ENCODE results near the gene AP1S3.
"Not testable (repeated sequence)": the region's sequence is repeated elsewhere in the genome, so short reads cannot be mapped to it uniquely, and the experiment has no call there.

Gene AP1S3

DNA sequence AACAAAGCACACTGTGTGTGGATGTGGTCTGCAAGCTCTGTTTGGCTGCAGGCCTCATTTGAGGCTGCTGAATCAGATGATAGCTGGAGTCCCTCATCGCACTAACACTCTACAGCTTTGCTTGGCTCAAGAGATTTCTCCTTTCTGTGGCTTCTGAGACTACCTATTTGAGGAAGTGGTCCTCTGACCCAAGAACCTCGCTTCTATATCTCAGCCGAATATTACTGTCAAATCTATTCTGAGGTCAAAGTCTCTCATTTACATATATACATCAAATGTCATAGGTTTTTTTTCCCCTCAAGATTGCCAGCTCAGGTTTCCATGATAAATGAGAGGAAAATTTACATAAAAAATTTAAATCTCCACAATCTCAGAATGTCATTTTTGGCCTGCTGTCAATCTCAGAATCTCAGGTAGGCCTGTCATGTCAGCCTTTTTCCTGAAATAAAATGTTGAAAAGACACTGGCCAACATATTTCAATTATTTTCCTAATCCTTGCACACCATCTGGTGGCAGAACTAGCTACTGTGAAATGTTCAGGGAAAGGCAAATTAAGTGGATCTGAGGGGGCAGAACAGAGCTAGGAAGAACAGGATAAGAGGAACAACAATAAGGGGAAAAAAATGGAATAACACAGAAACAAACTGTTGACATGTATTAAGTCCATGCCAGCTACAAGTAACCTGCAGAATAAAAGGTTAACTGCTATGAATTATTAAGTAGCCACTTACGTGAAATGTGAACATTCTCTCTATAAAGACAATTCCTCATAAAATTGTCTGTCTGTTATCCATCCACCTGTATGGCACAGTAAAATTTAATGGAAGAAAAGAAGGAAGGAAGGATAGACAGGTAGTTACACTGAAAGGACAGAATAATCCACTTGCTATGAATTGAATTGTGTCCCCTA lies 39.3 kb downstream of the AP1S3 start:
- DNase-seq = peak; percentile 19

DNA sequence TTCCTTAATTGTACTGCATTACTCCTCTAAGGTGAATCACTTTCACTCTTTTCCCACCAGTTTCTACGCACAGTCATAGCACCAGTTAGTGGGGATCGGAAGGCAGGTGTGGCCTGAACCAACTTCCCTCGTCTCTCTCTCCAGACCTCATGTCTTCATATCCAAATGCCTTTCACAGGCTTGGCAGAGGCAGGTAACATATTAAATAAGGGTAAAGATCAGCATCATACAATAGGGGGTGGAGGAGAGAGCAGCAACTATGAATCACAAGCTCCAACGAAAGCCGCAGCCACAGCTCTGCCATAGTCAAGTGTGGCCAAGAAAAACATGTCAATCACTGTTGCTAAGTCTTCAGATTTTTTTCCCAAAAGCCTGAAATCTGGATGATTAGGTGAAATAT lies 40.3 kb downstream of the AP1S3 start:
- DNase-seq = no peak

DNA sequence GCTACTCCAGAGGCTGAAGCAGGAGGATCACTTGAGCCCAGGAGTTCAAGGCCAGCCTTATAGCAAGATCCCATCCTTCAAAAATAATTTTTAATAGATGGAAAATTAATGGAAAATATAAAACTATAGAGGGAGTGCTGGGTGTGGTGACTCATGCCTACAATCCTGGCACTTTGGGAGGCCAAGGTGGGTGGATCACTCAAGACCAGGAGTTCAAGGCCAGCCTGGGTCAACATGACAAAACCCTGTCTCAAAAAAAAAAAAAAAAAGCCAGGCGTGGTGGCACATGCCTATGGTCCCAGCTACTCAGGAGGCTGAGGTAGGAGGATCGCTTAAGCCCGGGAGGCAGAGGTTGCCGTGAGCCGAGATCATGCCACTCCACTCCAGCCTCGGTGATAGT lies 48.0 kb downstream of the AP1S3 start:
- no peak for DNase-seq

DNA sequence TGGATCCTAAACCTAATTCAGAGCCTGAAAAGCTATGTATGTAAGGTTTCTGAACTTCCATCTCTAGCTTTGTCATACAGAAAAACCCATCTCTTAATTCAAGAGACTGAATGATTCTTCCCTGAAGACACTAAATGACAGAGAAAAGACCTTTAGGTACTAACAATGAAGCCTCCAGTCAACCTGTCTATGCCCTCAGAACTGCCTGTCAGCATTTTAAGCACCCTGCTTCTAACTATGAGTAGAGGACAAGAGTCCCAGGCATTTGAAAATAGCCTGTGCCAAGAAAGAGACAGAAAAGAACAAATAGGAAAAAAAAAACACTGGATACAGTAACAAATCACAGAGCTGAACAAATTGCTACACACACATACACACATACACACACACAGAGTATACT lies 48.6 kb downstream of the AP1S3 start:
- no peak for DNase-seq

DNA sequence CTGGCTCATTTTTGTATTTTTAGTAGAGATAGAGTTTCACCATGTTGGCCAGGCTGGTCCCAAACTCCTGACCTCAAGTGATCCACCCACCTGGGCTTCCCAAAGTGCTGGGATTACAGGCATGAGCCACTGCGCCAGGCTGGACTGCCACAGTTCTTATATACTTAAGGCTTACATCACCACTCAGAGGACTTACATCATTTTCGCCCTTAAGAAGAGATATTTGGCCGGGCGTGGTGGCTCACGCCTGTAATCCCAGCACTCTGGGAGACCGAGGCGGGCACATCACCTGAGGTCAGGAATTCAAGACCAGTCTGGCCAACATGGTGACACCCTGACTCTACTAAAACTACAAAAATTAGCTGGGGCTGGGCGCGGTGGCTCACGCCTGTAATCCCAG lies 49.3 kb downstream of the AP1S3 start:
- not testable (repeated sequence) for DNase-seq

DNA sequence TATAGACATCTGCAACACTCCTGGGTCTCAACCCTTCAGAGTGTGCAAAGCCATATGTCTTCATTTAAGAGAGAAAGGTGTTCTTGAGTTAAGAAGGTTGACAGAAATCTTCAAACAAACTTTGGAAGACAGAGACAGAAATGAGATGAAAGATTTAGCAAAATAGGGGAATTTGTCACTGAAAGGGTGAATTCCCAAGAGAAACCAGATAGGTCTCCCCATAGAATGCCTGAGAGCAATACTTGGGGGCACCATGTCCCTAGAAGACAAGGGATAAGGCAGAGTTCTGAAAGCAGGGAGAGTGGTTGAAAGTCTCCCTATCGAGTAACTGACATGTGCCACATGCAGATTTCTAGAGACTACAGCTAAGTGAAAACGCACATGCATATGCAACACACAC lies 50.0 kb downstream of the AP1S3 start:
- no peak for DNase-seq

DNA sequence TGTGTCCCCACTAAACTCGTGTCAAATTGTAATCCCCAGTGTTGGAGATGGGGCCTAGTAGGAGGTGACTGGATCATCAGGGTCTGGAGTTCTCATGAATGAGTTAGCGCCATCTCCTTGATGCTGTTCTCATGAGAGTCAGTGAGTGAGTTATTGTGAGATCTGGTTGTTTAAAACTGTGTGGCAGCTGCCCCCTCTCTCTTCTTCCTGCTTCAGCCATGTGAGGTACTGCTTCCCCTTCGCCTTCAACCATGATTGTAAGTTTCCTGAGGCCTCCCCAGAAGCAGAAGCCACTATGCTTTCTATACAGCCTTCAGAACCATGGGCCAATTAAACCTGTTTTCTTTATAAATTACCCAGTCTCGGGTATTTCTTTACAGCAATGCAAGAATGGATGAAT lies 50.4 kb downstream of the AP1S3 start:
- no peak for DNase-seq

DNA sequence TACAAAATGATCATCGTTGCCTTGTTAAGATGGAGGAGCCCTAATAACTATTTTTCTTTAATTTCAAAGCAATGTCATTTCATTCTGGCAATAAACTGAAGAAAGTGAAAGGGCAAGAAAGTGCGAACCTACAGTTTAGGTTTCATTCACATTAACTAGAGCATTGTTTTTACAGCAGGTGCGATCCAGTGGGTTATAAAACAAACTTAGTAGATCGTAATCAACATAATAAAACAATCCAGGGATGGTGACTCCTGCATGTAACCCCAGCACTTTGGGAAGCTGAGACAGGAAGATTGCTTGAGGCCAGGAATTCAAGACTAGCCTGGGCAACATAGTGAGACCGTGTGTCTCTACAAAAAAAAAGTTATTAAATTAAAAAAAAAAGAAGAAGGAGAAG lies 51.1 kb downstream of the AP1S3 start:
- DNase-seq = no peak

DNA sequence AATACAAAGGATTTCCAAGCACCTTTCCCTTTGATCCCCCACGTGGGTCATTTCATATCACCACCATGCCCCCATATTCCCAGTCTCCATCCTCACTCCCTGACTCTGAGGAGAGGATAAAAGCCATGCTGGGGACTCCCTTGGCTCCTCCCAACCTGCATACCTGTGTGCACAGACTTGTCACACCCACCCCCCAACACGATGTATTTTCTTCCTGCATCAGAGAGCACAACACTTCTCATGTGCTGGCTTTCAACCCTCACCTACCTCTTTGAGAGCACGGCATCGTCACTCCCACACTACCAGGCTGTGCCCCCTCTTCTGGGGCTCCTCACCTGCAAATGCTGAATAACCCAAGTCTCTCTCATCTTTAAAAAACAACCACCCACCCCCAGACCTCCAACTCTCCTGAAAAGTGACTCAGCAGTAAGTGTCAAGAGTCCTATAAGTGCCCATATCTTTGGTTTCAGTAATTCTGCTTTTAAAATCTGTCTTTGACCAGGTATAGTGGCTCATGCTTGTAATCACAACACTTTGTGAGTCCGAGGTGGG lies 53.1 kb downstream of the AP1S3 start:
- DNase-seq = no peak

DNA sequence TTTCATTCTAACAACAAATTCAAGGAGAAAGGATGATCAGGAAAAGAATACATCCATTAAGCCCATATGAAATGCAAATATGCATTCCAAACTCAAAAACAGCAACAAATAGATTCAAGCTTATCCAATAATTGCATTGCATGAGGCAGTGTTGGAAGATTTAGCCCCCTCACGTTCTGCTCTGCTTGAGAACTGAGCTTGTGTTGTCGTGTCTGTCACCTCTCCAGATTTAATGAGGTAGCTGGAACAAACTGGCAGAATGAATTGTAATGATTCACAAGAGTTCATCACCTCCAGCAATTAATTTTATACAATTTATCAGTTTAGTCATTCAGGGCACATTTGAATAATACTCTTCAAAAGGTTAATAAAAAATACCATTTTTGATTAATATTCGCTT lies 54.8 kb downstream of the AP1S3 start:
- no peak for DNase-seq

DNA sequence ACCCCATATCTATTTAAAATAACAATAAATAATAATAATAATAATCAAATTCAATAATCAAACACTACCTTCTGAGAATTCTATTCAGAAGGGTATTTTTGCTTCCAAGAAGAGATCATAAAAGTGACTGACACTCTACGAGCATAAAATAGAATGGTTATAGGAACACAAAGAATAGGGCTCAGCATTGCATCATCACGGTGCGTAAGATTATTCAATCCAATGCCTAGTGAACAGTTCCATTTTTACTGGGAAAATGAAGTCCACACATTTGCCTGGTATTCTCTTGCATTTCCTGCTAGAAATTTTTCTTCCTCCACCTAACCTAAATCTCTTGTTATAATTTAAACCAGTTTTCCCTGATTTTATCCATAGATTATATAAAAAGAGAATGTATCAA lies 55.8 kb downstream of the AP1S3 start:
- no peak for DNase-seq

DNA sequence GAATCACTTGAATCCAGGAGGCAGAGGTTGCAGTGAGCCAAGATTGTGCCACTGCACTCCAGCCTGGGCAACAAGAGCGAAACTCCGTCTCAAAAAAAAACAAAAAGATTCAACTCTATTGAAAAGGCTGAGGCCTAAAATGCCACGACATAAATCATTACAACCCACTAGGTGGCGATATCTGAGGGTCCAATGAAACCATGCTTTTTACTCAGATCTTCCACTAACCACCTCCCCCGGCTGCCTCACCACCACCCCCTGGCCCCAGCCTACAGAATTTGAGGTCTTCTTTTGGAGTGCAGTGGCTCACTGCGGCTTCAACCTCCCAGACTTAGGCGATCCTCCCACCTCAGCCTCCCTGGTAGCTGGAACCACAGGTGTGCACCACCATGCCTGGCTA lies 57.5 kb downstream of the AP1S3 start:
- DNase-seq = peak; percentile 48

DNA sequence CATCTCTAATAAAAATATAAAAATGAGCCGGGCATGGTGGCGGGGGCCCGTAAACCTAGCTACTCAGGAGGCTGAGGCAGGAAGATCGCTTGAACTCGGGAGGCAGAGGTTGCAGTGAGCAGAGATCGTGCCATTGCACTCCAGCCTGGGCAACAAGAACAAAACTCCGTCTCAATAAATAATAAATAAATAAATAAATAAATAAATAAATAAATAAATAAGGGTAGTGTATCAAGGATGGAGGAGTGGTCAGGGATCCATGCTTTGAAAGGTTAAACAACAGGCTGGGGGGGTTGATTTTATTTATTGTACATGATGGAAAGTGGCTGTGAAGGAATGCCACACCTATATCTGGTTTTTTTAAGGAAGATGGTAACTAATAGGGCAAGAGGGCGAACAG lies 63.2 kb downstream of the AP1S3 start:
- no peak for DNase-seq

DNA sequence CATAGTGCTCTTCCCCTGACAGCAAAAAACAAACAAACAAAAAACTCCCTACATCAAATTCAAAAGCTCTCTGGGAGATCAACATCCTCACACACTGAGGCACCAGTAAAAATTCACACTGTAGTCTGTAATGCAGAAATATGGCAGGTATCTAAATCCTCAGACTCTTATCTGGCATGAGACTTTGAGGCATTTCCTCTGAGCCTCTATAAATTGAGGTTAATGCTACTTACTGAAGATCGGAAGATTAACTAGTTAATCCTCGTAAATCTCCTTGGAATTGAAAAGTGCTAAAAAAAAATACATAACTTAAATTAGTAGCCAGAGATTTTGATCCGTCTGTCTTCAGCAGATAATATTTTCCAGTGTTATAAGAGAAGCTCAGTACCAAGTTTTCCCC lies 65.0 kb downstream of the AP1S3 start:
- no peak for DNase-seq

DNA sequence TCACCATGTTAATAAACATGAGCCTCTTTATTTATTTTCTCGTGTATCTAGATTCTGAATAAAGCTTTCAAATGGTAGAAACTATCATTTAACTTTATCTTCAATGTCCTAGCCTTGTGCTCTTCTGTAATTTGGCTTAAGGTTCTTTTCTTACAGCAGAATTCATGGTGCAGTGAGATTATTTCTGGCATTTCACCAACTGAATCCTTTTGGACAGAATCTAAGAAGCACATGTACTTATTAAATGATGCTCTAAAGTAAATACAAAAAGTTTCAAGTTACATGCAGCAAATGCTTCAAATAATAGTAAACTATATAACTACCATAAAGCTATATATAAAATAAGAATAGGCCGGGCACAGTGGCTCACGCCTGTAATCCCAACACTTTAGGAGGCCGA lies 65.9 kb downstream of the AP1S3 start:
- no peak for DNase-seq

DNA sequence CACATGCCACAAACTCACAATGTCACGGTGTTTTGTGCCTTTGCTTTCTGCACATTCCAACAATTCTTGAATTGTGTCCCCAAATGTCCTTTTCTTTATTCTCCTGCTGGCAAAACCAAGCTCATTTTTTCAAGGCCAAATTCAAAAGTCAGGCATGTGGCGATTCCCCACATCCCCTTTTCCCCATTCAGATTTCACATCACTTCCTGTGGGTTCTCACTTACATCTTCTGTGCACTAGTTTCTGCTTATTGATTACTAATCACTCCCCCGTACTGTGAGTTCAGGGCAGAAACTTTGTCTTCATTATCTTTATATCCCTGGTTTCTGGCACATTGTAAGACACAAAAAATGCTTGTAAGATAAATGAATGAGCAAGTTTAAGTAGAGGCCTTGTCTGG lies 69.2 kb downstream of the AP1S3 start:
- DNase-seq = no peak

DNA sequence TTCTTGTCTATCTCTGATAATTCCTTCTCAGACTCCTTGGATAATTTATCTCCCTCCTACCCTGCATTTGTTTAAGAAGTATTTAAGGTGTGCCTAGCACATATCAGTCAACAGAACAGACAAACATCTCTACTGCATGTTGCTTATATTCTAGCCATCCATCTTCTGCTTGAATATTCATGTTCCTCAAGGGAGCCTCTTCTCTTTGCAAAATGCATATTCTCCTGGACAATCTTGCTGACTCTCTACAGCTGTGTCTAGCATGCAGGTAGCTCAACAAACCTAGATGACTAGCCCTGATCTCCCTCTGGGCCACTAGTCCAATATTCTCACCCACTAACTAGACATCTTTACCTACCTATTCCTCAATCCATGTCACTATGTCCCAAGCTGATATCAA lies 70.0 kb downstream of the AP1S3 start:
- DNase-seq = no peak

DNA sequence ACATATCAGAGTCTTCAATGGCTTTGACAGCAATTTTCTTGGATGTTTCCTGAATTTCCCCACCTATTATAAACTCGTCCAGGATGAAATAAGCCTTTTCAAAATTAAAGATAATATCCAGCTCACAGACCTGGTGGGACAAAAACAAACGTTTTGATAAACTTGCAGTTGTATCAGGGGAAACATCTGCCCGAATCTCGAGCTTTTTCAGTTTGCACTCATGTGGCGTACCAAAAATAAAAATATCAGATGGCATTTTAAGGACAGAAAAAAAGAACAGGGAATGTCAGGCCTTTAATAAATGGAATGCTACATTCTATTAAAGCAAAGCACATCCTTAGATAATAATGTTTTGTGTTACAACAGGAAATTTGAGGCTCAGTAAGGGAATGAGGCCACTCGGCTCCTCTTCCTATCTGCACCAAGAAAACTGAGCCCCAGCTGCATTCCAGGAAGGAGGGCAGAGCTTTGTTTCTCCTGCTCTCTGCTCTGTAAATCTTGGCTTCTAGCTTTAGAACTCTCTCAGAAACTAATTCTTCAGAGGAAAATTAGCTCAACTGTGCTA lies 72.1 kb downstream of the AP1S3 start:
- no peak for DNase-seq

DNA sequence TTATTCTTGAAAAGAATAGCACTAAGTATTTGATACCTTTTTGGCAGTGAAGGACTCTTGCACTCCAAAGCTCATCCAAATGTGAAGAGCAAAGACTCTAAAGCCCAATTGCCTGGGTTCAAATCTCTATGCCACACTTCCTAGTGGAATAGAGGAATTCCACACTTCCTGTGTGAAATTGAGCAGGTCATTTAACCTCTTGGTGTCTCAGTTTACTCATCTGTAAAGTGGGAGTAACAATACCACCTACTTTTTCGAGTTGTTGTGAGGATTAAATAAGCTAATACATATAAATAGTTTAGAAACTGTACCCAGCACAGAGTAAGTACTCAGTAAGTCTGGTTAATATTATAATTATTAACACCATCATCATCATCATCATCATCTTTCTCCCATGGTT lies 72.6 kb downstream of the AP1S3 start:
- no peak for DNase-seq

DNA sequence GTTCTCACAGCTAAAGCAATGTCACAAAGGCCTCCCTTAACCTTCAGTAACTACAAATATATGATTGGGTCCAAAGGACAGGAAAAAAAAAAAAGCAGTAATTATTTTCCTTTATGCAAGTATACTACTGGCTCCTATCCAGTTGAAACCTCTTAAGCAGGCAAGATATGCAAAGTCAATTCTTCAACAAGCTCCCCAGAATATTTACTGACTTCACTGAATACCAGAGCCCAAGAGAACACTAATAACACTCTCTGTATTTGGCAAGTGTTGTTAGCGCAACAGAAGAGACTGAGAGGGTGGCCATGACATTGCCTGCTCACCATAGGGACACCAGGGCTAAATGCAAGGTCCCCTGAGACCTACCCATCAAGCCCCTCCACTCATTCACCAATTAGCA lies 74.5 kb downstream of the AP1S3 start:
- no peak for DNase-seq

DNA sequence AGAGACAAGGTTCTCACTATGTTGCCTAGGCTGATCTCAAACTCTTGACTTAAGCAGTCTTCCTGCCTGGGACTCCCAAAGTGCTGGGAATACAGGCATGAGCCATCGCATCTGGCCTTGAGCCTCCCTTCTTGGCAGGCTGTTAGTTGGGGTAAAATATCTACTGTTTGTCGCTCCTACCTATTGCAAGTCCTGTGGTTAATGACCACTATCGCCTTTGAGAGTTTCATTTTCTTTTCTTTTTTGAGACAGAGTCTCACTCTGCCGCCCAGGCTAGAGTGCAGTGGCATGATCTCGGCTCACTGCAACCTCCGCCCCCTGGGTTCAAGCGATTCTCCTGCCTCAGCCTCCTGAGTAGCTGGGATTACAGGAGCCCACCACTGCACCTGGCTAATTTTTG lies 75.6 kb downstream of the AP1S3 start:
- DNase-seq = peak; percentile 29

DNA sequence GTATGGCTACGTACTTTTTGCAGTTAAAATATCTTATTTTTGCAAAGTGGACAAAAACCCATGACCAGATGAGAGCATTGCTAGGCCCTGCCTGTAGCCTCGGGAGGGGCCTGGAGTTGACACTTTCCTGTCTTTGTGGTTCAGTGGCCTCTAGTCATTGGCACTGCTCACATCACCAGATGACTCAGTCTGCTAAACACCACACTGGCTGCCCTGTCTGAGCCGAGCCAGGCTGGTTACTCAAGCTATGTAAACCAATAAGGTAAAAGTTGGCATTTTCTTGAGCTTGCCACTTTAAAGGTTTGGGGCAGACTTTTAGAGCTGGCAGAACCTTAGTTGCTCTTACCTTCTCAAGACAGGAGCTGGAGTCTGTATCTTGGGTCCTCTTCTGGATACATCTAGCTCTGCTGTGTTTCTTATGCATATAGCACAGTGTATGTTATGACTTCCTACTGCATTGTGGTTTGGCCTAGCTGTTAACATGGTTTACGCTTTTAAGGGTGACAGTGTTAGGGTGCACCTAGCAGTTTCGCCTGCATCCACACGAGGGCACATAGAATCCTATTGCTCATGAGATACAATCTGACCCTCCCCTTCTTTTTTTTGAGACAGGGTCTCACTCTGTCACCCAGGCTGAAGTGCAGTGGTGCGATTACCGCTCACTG lies 76.4 kb downstream of the AP1S3 start:
- DNase-seq = peak; percentile 65

DNA sequence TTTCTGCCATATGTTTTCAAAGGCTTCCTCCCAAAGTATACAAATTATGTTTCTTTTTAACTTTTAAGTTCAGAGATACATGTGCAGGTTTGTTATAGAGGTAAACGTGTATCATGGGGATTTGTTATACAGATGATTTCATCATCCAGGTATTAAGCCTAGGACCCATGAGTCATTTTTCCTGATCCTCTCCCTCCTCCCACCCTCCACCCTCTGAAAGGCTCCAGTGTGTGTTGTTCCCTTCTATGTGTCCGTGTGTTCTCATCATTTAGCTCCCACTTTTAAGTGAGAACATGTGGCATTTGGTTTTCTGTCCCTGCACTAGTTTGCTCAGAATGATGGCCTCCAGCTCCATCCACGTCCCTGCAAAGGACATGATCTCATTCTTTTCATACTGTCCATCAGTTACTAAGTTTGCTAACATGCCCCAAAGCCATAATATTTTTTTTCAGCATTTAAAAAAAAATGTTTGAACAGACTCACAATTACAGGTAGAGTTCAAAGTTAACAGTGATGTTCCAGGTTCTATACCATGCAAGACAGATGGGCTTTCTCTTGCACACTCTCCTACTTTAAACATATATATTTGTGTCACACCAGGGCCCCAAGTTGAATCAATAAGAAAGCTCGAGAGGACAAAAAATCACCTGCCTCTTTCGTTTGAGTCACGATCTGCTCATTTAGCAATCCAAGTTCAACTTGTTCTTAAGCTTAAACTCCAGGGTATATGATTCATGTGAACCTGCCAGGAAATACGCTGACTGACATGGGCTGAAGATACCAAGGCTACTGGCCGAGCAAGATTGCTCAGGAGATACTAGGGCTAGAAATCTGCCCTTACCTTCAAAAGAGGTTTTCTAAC lies 77.6 kb downstream of the AP1S3 start:
- no peak for DNase-seq
